Esophagus squamous epithelium (tissue), 5 donors: Measurements from ENCODE around the gene LRRC32. TPM values are rescaled to one million over a fixed set of nuclear protein-coding genes. Genes with fewer than 3 reads are reported as not detected.

Experiments used
- DNase-seq: peaks from one replicate; lab custom pipeline; 2025; lab: John Stamatoyannopoulos, UW
- H3K27ac ChIP-seq, 4 donors: fragments of 200-600 bp; sonication (generic); one replicate each; pipeline ENCODE4 v1.5.1; 2016 to 2019; ENCODE audit warnings: mild to moderate bottlenecking in 1 of 4
- H3K27me3 ChIP-seq, 4 donors: fragments of 200-600 bp; sonication (generic); 1 replicate in 3 of 4; 2 replicates in 1 of 4; pipeline versions ENCODE4 v1.5.1 to v1.6.0; 2017 to 2021; ENCODE audit warnings: antibody characterized with exemption in 1 of 4
- H3K36me3 ChIP-seq, 3 donors: fragments of 200-600 bp; sonication (generic); one replicate each; pipeline ENCODE4 v1.5.1; 2016 to 2019
- H3K4me1 ChIP-seq, 3 donors: fragments of 200-600 bp; sonication (generic); one replicate each; pipeline ENCODE4 v1.5.1; 2017 to 2019
- H3K4me3 ChIP-seq, 4 donors: fragments of 200-600 bp; sonication (generic); 1 replicate in 3 of 4; 2 replicates in 1 of 4; pipeline ENCODE4 v1.5.1; 2016 to 2019; ENCODE audit warnings: mild to moderate bottlenecking in 2 of 4, moderate library complexity in 1 of 4
- H3K9me3 ChIP-seq, 3 donors: fragments of 200-600 bp; sonication (generic); one replicate each; pipeline ENCODE4 v1.5.1; 2016 to 2019
- CTCF ChIP-seq, 6 experiments: fragments of 450-650 bp in 4 of 6; fragments of 200-600 bp in 2 of 6; sonication (generic) in 2 of 6; IDR thresholded peaks; one replicate each; pipeline ENCODE4 v1.5.1; 2016 to 2019; ENCODE audit warnings: antibody characterized with exemption in 6 of 6, mild to moderate bottlenecking in 4 of 6, moderate library complexity in 4 of 6
- POLR2A ChIP-seq, 4 donors: fragments of 450-650 bp; IDR thresholded peaks; one replicate each; pipeline ENCODE4 v1.6.1; 2017; ENCODE audit warnings: antibody characterized with exemption in 4 of 4, mild to moderate bottlenecking in 4 of 4, moderate library complexity in 3 of 4
- WGBS, 2 donors: methylation state at CpG; one replicate each; pipeline ENCODE4 v1.1.5; 2018; 5-methylcytosine and 5-hydroxymethylcytosine counted together
- intact Hi-C: fragments of 100-400 bp; cut with DNase I; formaldehyde crosslinking; loops from one replicate; pipeline ENCODE4 v1.15.0; 2022
- total RNA-seq, 4 donors: library from RNA; depleted of rRNA; stranded (reverse); fragments of >200 nt; gene quantifications; one replicate each; pipeline ENCODE4 v1.1.0, GENCODE V29; 2016
- donor health status: DM: yes; HTN: yes; CAD: no.

The LRRC32 gene
- total RNA-seq, 4 donors from 2014 or later: 3.0 to 23.4 (median 8.5) TPM

DNA sequence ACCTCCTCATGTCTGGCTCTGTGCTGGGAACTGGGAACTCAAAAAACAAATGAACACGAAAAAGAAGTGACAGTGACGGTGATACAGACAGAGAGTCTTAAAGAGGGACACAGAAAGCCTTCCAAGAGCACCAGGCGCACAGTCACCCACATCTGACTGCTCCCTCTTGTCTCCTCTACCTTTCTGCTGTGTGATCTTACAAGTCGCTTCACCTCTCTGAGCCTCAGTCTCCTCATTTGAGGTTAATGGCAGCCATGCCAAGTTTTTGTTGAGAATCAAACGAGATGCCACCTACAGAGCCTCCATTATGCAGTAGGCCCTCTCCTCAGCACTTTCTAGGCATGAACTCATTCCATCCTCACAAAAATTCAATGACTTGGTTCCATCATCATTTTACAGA, 3.7 kb downstream of the LRRC32 start:
- WGBS, 2 donors: 59 to 70% methylated on average over 5 of the region's 5 CpGs
- Histone ChIP-seq H3K9me3 (no peaks in the 10 kb centered on the region), H3K36me3 (peaks cover 0 to 14% (median 0%) of the 10 kb centered on the region in 3 donors), H3K27ac (peak overlapping the region in 3 of 4 donors; percentile 65 to 89 (median 82)), H3K27me3 (peaks cover 0 to 50% (median 0%) of the 10 kb centered on the region in 4 donors), H3K4me1 (peaks cover 12 to 64% (median 35%) of the 10 kb centered on the region in 3 donors), H3K4me3 (peak overlapping the region in 3 of 4 donors; percentile 45 to 77 (median 59))
- intact Hi-C loops: no loop called here
- DNase-seq: no peak
- no peak for TF ChIP-seq POLR2A (IDR thresholded peaks at IDR 0.05)
- TF ChIP-seq CTCF (IDR thresholded peaks at IDR 0.05): no peak

DNA sequence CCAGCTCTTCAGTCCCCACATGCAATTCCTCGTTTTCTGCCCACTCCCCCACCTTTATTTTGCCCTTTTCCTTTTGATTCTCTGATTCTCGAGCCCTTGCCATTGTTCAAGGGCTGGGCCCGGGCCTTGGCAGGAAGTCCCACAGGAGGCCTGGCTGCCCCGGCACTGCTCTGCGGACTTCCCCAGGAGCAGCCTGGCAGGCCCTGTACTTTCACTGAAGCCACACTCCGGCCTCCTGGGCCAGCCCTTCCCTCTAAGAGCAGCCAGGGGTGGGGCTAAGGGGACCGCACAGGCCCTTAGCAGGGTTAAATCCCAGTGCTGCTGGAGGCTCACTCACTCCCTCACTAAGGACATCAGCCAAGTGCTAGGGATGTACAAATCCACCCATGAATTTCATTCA, 4.1 kb downstream of the LRRC32 start:
- Histone ChIP-seq H3K4me1 (peaks cover 12 to 63% (median 35%) of the 10 kb centered on the region in 3 donors), H3K27me3 (peaks cover 0 to 46% (median 0%) of the 10 kb centered on the region in 4 donors), H3K36me3 (peaks cover 0 to 14% (median 0%) of the 10 kb centered on the region in 3 donors), H3K4me3 (peak overlapping the region in 2 of 4 donors; percentile 59 to 77), H3K27ac (peak overlapping the region in 3 of 4 donors; percentile 65 to 89 (median 82)), H3K9me3 (no peaks in the 10 kb centered on the region)
- TF ChIP-seq POLR2A (IDR thresholded peaks at IDR 0.05) (no peak), CTCF (IDR thresholded peaks at IDR 0.05) (no peak)
- no peak for DNase-seq
- intact Hi-C loops: no loop called here
- 40 to 55% methylated on average over 2 to 7 of the region's 7 CpGs for WGBS, 2 donors

DNA sequence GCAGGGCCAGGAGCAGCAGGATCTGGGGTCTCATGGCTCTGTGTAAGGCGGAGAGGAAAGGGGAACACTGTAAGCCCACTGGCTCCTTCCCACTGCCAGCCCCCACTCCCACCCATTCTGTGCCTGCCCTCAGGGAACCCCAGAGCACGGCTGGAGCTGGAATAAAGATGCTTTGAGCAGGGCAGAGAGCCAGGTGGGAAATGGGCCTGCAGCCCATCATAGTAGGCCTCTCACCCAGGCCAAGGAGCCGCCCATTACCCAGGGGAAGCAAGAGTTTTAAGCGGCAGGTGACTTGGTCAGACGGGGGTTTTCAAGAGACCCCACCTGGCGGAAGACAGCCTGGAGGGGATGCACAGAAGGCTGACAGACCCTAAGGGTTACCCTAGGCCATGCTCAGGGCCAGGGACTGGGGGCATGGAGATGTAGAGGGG, 4.6 kb downstream of the LRRC32 start:
- WGBS, 2 donors: 79 to 80% methylated on average over 1 to 4 of the region's 6 CpGs
- Histone ChIP-seq H3K9me3 (no peaks in the 10 kb centered on the region), H3K27me3 (peaks cover 0 to 42% (median 0%) of the 10 kb centered on the region in 4 donors), H3K4me3 (peak overlapping the region in 2 of 4 donors; percentile 59 to 77), H3K27ac (peak overlapping the region in 3 of 4 donors; percentile 65 to 89 (median 82)), H3K4me1 (peaks cover 12 to 58% (median 31%) of the 10 kb centered on the region in 3 donors), H3K36me3 (peaks cover 0 to 15% (median 0%) of the 10 kb centered on the region in 3 donors)
- intact Hi-C loops: no loop called here
- TF ChIP-seq POLR2A (IDR thresholded peaks at IDR 0.05) (no peak), CTCF (IDR thresholded peaks at IDR 0.05) (no peak)
- DNase-seq: no peak

DNA sequence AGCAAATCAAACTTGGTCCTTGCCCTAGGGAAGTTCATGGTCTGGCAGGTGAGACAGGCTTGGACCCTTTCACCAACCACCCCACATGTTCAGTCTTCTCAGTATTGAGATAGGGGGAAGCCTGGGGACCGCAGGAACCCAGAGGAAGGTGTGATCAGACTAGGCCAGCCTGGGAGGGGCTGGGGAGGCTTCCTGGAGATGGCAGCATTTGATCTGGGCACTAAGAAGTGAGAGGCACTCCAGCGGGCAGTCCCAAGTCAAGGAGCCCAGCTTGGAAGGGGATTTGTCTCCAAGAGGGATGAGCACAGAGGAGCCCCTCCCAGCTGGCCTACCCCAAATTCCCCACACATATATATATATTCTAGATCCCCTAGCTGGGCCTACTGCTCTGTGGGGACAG, 5.4 kb downstream of the LRRC32 start:
- Histone ChIP-seq H3K27me3 (peaks cover 0 to 34% (median 0%) of the 10 kb centered on the region in 4 donors), H3K4me1 (peaks cover 4 to 58% (median 23%) of the 10 kb centered on the region in 3 donors), H3K9me3 (no peaks in the 10 kb centered on the region), H3K4me3 (no peak overlapping the region), H3K27ac (peak overlapping the region in 3 of 4 donors; percentile 10 to 89 (median 39)), H3K36me3 (peaks cover 0 to 23% (median 0%) of the 10 kb centered on the region in 3 donors)
- DNase-seq: no peak
- TF ChIP-seq CTCF (IDR thresholded peaks at IDR 0.05): no peak
- TF ChIP-seq POLR2A (IDR thresholded peaks at IDR 0.05): no peak
- intact Hi-C loops: no loop called here
- no CpG with 5 or more reads among the region's 2 CpGs for whole genome bisulfite sequencing, 2 donors

GRCh38 chr11:76664578-76665061, 5.9 kb downstream of the LRRC32 start:
- 50 to 51% methylated on average over 6 to 8 of the region's 11 CpGs for WGBS, 2 donors
- no peak for TF ChIP-seq POLR2A (IDR thresholded peaks at IDR 0.05)
- TF ChIP-seq CTCF (IDR thresholded peaks at IDR 0.05): no peak
- Histone ChIP-seq H3K9me3 (no peaks in the 10 kb centered on the region), H3K4me1 (peaks cover 0 to 56% (median 18%) of the 10 kb centered on the region in 3 donors), H3K27ac (peak overlapping the region in 3 of 4 donors; percentile 10 to 89 (median 39)), H3K36me3 (peaks cover 0 to 28% (median 0%) of the 10 kb centered on the region in 3 donors), H3K27me3 (peaks cover 0 to 29% (median 0%) of the 10 kb centered on the region in 4 donors), H3K4me3 (no peak overlapping the region)
- DNase-seq: no peak
- intact Hi-C loops: no loop called here
